ENCODE results near the gene GPANK1.

GRCh38 chr6:31645325-31645724, 19.5 kb downstream of the GPANK1 start:
- no peak for TF ChIP-seq CTCF (IDR thresholded peaks at IDR 0.05)
- TF ChIP-seq ZFX (IDR thresholded peaks at IDR 0.05; ENCODE audit: borderline replicate concordance) = no peak

Data from 22Rv1 (cell line).